Activated CD4-positive, alpha-beta T cell treated with anti-CD3 and anti-CD28 coated beads, Interleukin-2, amount 50 U/mL, for 24 hours (primary cell): ENCODE results near the gene SLC30A3.

ENCODE experiments used
- DNase-seq, 2 donors: peaks; one replicate each; pipeline ENCODE4 v3.0.0-alpha.2; 2020; ENCODE audit warnings: low read depth in 1 of 2, low spot score in 1 of 2

The SLC30A3 gene

GRCh38 chr2:27261241-27261925 is 1.5 kb downstream of the SLC30A3 start:
- no peak for DNase-seq

GRCh38 chr2:27258051-27258450 is 4.8 kb downstream of the SLC30A3 start:
- no peak for DNase-seq

GRCh38 chr2:27256855-27257454 is 5.9 kb downstream of the SLC30A3 start:
- no peak for DNase-seq

- DNase-seq = no peak
Measured at GRCh38 chr2:27255660-27256059, 7.2 kb downstream of the SLC30A3 start.

GRCh38 chr2:27255187-27255586 is 7.7 kb downstream of the SLC30A3 start:
- no peak for DNase-seq

GRCh38 chr2:27251766-27252165 is 11.1 kb downstream of the SLC30A3 start:
- DNase-seq = no peak

- no peak for DNase-seq
Measured at GRCh38 chr2:27250652-27251379, 12.0 kb downstream of the SLC30A3 start.

GRCh38 chr2:27249891-27250651 is 12.8 kb downstream of the SLC30A3 start:
- DNase-seq = no peak

- no peak for DNase-seq
Measured at GRCh38 chr2:27249159-27249890, 13.5 kb downstream of the SLC30A3 start.

GRCh38 chr2:27247893-27248292 is 15.0 kb downstream of the SLC30A3 start:
- DNase-seq = no peak

- no peak for DNase-seq
Measured at GRCh38 chr2:27245626-27246025, 17.2 kb downstream of the SLC30A3 start.

- no peak for DNase-seq
Measured at GRCh38 chr2:27245116-27245515, 17.7 kb downstream of the SLC30A3 start.

- DNase-seq = no peak
Measured at GRCh38 chr2:27243391-27244130, 19.3 kb downstream of the SLC30A3 start.

GRCh38 chr2:27242614-27242951 is 20.3 kb downstream of the SLC30A3 start:
- DNase-seq = no peak

- no peak for DNase-seq
Measured at GRCh38 chr2:27241761-27242613, 20.9 kb downstream of the SLC30A3 start.

GRCh38 chr2:27240406-27240805 is 22.4 kb downstream of the SLC30A3 start:
- DNase-seq = no peak

- DNase-seq = no peak
Measured at GRCh38 chr2:27238976-27239375, 23.9 kb downstream of the SLC30A3 start.

- no peak for DNase-seq
Measured at GRCh38 chr2:27237341-27237945, 25.4 kb downstream of the SLC30A3 start.

GRCh38 chr2:27236626-27237025 is 26.2 kb downstream of the SLC30A3 start:
- DNase-seq = no peak
